Sigmoid colon (tissue), 4 donors: Measurements from ENCODE around the gene GALNT10.

ENCODE experiments used
- EP300 ChIP-seq, 4 donors: sonication (generic); formaldehyde crosslinking; IDR thresholded peaks; one replicate each; pipeline ENCODE4 v1.6.1; 2017; ENCODE audit warnings: antibody characterized with exemption in 4 of 4
- POLR2A ChIP-seq, 2 donors: fragments of 450-650 bp; IDR thresholded peaks; one replicate each; pipeline ENCODE4 v1.6.1; 2016; ENCODE audit warnings: antibody characterized with exemption in 2 of 2, mild to moderate bottlenecking in 2 of 2, moderate library complexity in 2 of 2
- TF ChIP-seq, protein P1 (sequence below), 4 experiments: fragments of 450-650 bp in 3 of 4; fragments of 200-600 bp in 1 of 4; IDR thresholded peaks; one replicate each; pipeline ENCODE4 v1.5.1; 2016 to 2019; ENCODE audit warnings: antibody characterized with exemption in 4 of 4, mild to moderate bottlenecking in 3 of 4, moderate library complexity in 2 of 4

DNA sequence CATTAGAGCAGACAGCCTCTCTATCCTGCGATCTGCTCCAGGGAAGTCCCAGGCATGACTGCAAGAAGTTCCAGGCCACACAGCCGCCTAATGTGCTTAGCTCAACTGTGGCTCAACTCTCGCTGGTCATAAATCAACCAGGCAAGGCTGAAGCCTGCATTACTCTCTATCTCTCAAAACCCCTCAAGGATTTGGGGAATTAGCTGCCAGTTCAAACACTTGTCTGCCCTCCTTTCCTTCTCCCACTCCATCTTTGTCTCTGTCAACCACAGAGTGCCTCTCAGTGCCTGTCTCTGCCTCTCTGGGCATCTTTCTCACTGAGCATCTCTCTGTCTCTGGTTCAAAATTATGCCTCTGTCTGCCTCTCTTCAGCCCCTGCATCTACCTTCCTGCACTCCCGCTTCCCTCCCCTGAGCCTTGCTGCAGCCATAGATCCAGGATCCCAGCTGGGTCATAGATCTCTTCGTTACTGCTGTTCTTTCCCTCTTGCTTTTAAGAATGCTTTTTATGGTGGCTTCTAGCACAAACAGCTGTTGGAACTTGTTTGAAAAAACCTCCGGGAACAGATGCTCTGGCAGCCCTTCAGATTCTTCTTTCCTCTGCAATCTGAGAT, 27.9 kb upstream of the GALNT10 start:
- TF ChIP-seq POLR2A (IDR thresholded peaks at IDR 0.05) (no peak), EP300 (IDR thresholded peaks at IDR 0.05) (no peak)
- TF ChIP-seq, protein P1, sequence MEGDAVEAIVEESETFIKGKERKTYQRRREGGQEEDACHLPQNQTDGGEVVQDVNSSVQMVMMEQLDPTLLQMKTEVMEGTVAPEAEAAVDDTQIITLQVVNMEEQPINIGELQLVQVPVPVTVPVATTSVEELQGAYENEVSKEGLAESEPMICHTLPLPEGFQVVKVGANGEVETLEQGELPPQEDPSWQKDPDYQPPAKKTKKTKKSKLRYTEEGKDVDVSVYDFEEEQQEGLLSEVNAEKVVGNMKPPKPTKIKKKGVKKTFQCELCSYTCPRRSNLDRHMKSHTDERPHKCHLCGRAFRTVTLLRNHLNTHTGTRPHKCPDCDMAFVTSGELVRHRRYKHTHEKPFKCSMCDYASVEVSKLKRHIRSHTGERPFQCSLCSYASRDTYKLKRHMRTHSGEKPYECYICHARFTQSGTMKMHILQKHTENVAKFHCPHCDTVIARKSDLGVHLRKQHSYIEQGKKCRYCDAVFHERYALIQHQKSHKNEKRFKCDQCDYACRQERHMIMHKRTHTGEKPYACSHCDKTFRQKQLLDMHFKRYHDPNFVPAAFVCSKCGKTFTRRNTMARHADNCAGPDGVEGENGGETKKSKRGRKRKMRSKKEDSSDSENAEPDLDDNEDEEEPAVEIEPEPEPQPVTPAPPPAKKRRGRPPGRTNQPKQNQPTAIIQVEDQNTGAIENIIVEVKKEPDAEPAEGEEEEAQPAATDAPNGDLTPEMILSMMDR (IDR thresholded peaks at IDR 0.05), result no peak
